ENCODE results near the gene MALL.
"Not testable (repeated sequence)": the region's sequence is repeated elsewhere in the genome, so short reads cannot be mapped to it uniquely, and the experiment has no call there.

The MALL gene

DNA sequence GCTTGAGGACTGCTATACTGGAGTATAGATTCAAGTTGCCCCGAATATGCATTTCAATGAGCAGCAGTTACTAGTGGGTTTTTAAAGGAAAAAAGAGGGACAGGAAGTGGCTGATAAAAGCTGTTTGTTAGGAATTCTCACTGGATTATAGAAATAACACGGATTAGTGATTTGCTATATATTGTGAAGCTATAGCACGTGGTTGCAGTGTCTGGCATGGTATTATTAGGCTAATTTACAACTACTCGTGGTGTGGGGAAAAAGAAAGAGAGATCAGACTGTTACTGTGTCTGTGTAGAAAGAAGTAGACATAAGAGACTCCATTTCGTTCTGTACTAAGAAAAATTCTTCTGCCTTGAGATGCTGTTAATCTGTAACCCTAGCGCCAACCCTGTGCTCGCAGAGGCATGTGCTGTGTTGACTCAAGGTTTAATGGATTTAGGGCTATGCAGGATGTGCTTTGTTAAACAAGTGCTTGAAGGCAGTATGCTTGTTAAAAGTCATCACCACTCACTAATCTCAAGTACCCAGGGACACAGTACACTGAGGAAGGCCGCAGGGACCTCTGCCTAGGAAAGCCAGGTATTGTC, 59.7 kb downstream of the MALL start:
- H3K9me3 Mint-ChIP-seq; H3K4me3 Mint-ChIP-seq; H3K36me3 Mint-ChIP-seq (ENCODE audit: low read depth); H3K27me3 Mint-ChIP-seq (ENCODE audit: low read depth); H3K4me1 Mint-ChIP-seq (ENCODE audit: low read depth); H3K27ac Mint-ChIP-seq: not testable (repeated sequence)

DNA sequence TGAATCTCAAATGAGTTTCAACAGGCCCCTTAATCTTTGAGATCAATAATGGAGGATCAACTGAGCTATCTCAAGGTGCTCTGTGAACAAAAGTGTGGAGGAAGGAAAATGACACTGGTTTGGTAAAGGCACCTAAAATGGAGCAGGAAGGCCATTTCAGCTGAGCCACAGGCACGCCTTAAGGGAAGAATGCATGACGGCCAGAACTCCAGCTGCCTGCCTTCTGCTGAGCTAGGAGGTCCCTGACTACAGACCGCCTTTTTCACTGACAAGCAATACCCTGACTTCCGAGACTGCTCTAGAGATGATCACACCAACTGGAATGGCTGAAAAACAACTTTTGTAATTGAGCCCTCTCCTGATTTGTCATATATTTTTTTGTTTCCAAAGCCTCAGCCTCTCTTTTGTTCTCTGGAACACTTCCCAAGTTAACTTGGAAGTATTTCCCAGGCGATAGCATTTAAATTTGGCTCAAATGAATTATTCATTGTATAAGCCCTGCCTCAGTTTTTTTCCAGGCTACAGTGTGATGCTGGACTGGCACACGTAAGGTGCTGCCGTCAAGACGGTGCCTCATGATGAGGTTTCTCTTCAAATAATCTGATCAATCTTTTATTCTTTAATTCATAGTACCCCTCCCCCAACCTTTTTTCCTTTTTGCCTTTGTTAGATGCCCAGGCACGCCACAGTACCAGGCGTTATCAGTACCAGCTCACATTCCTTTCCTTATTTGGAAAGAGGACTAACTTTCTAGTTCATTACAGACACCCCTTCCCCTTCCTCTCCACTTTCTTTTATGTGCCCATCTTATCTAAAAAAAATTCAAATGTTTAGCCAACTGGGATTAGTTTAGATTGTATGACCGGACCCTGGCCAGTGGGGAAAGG, 60.9 kb downstream of the MALL start:
- H3K9me3 Mint-ChIP-seq; H3K4me3 Mint-ChIP-seq; H3K27ac Mint-ChIP-seq; H3K36me3 Mint-ChIP-seq (ENCODE audit: low read depth); H3K4me1 Mint-ChIP-seq (ENCODE audit: low read depth); H3K27me3 Mint-ChIP-seq (ENCODE audit: low read depth): not testable (repeated sequence)

DNA sequence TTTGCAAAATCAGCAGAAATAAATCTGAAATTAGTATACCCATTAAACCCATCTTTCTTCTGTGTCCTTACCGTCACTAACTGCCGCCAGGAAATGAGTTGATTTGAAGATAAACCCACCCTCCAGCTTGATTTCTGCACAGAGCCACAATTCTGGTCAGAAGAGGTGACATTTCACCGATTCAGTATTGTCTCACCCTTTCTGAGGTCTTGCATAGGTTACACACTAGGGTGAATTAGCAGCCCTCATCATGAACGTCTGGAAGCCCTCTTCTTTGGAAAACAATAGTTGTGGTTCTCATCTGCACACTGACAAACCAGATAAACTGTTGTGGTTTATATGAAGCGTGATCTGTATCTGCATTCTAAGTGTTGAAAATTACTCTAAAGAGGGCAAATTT, 61.9 kb downstream of the MALL start:
- not testable (repeated sequence) for H3K4me3 Mint-ChIP-seq; H3K4me1 Mint-ChIP-seq (ENCODE audit: low read depth); H3K36me3 Mint-ChIP-seq (ENCODE audit: low read depth); H3K9me3 Mint-ChIP-seq; H3K27ac Mint-ChIP-seq; H3K27me3 Mint-ChIP-seq (ENCODE audit: low read depth)

DNA sequence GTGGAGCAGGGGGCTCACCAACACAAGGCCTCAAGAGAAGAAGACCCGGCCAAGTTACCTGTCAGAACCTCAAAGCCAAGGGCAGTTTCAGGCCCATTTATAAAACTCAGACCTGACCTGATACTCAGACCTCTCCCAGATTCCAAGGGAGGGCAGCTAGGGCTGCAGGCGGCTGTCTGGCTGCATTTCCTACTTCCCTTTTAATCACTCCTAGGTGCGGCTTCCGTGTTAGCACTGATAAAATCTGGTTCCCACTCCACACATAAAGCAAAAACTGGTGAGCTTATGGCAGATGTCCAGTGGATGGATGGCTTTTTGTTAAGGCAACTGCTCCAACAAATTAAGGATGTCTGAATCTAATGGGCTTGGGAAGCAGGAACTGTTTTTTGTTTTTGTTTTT, 63.5 kb downstream of the MALL start:
- H3K36me3 Mint-ChIP-seq (ENCODE audit: low read depth); H3K27me3 Mint-ChIP-seq (ENCODE audit: low read depth); H3K4me1 Mint-ChIP-seq (ENCODE audit: low read depth); H3K27ac Mint-ChIP-seq; H3K9me3 Mint-ChIP-seq; H3K4me3 Mint-ChIP-seq: not testable (repeated sequence)

- not testable (repeated sequence) for H3K9me3 Mint-ChIP-seq; H3K27ac Mint-ChIP-seq; H3K4me1 Mint-ChIP-seq (ENCODE audit: low read depth); H3K36me3 Mint-ChIP-seq (ENCODE audit: low read depth); H3K27me3 Mint-ChIP-seq (ENCODE audit: low read depth); H3K4me3 Mint-ChIP-seq
These were observed 65.4 kb downstream of the MALL start for GRCh38 chr2:110050222-110050621.

DNA sequence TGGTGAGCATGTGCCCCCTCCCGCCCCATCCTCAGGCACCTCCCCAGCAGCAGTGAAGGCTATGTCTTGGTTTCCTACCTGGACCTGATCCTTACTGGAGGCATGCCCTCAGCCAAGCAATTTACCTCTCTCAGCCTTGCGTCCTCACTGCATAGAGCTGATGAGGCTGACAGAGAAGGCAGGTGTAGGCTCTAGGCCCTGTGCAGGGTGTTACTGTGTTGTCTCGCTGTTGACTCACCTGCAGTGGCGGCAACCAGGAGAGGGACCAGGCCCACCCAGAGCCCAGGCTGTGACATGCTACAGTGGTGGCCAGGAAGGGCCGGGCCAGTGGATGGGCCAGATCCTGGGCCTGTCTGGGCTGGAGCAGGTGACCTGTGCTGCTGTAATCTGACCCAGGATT, 65.9 kb downstream of the MALL start:
- H3K27me3 Mint-ChIP-seq (ENCODE audit: low read depth); H3K27ac Mint-ChIP-seq; H3K4me3 Mint-ChIP-seq; H3K36me3 Mint-ChIP-seq (ENCODE audit: low read depth); H3K9me3 Mint-ChIP-seq; H3K4me1 Mint-ChIP-seq (ENCODE audit: low read depth): not testable (repeated sequence)

GRCh38 chr2:110048255-110049197, 67.1 kb downstream of the MALL start:
- H3K36me3 Mint-ChIP-seq (ENCODE audit: low read depth); H3K27me3 Mint-ChIP-seq (ENCODE audit: low read depth); H3K4me3 Mint-ChIP-seq; H3K4me1 Mint-ChIP-seq (ENCODE audit: low read depth); H3K9me3 Mint-ChIP-seq; H3K27ac Mint-ChIP-seq: not testable (repeated sequence)

- H3K27ac Mint-ChIP-seq; H3K9me3 Mint-ChIP-seq; H3K4me3 Mint-ChIP-seq; H3K36me3 Mint-ChIP-seq (ENCODE audit: low read depth); H3K27me3 Mint-ChIP-seq (ENCODE audit: low read depth); H3K4me1 Mint-ChIP-seq (ENCODE audit: low read depth): not testable (repeated sequence)
These were observed 68.4 kb downstream of the MALL start for GRCh38 chr2:110047225-110047624.

GRCh38 chr2:110041941-110042660, 73.5 kb downstream of the MALL start:
- not testable (repeated sequence) for H3K27me3 Mint-ChIP-seq (ENCODE audit: low read depth); H3K27ac Mint-ChIP-seq; H3K36me3 Mint-ChIP-seq (ENCODE audit: low read depth); H3K4me3 Mint-ChIP-seq; H3K9me3 Mint-ChIP-seq; H3K4me1 Mint-ChIP-seq (ENCODE audit: low read depth)

- H3K9me3 Mint-ChIP-seq; H3K36me3 Mint-ChIP-seq (ENCODE audit: low read depth); H3K27me3 Mint-ChIP-seq (ENCODE audit: low read depth); H3K27ac Mint-ChIP-seq; H3K4me3 Mint-ChIP-seq; H3K4me1 Mint-ChIP-seq (ENCODE audit: low read depth): not testable (repeated sequence)
These were observed 78.3 kb downstream of the MALL start for GRCh38 chr2:110037336-110037735.

DNA sequence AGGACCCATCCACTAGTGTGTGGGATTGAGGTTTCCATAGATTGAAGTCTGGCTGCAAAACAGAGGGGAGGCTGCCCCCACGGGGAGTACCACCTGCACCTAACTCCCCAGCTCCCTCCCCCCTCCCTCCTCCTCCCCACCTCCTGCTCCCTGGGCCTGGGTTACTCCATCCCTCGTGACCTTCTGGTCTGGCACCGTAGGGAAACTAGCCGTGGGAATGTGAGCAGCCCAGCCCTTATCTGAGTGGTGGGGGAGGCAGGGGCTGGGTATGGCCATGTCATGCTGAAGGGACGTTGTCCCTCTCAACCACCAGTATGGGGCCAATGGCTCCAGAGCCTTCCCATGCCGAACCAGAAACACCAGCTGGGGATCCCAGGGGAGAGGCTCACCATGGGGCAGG, 80.2 kb downstream of the MALL start:
- not testable (repeated sequence) for H3K27ac Mint-ChIP-seq

GRCh38 chr2:110034935-110035334, 80.7 kb downstream of the MALL start:
- H3K27me3 Mint-ChIP-seq (ENCODE audit: low read depth); H3K36me3 Mint-ChIP-seq (ENCODE audit: low read depth); H3K4me1 Mint-ChIP-seq (ENCODE audit: low read depth); H3K4me3 Mint-ChIP-seq; H3K9me3 Mint-ChIP-seq; H3K27ac Mint-ChIP-seq: not testable (repeated sequence)

More for the DNA sequence above, 80.2 kb downstream of the MALL start:
- not testable (repeated sequence) for H3K9me3 Mint-ChIP-seq; H3K27me3 Mint-ChIP-seq (ENCODE audit: low read depth); H3K4me3 Mint-ChIP-seq; H3K36me3 Mint-ChIP-seq (ENCODE audit: low read depth); H3K4me1 Mint-ChIP-seq (ENCODE audit: low read depth)
